Bronchial epithelial cell (primary cell): ENCODE measurements around the gene GLT6D1. TPM values are rescaled to one million over a fixed set of nuclear protein-coding genes. Genes with fewer than 3 reads are reported as not detected.

Source experiments
- DNase-seq: peaks from one replicate; pipeline ENCODE4 v3.0.0-alpha.2; 2010; ENCODE audit warnings: low read depth
- FAIRE-seq: peaks from 2 replicates; lab custom pipeline; 2011; peaks lifted over from hg19 to GRCh38; lab: Jason Lieb, UNC
- H3K27me3 ChIP-seq: 2 replicates; pipeline ENCODE4 v1.5.1; 2011; ENCODE audit warnings: low read length; ENCODE audit not compliant: control insufficient read depth, insufficient read depth
- H3K36me3 ChIP-seq: 2 replicates; pipeline ENCODE4 v1.5.1; 2011; ENCODE audit warnings: low read length; ENCODE audit not compliant: control insufficient read depth, insufficient read depth
- H3K4me3 ChIP-seq: 2 replicates; pipeline ENCODE4 v1.5.1; 2011; ENCODE audit warnings: mild to moderate bottlenecking, low read depth, low read length, control low read depth
- CTCF ChIP-seq: IDR thresholded peaks from 2 replicates; pipeline ENCODE4 v1.5.1; 2011; ENCODE audit warnings: mild to moderate bottlenecking, moderate library complexity, low read length, control low read depth, inconsistent platforms; ENCODE audit not compliant: insufficient read depth, severe bottlenecking
- total RNA-seq: library from RNA; depleted of rRNA; stranded (reverse); fragments of >200 nt; gene quantifications from 2 replicates; pipeline ENCODE4 v1.2.1, GENCODE V29; 2014

Gene GLT6D1
- total RNA-seq, 1 donor from 2014 or later: not detected

DNA sequence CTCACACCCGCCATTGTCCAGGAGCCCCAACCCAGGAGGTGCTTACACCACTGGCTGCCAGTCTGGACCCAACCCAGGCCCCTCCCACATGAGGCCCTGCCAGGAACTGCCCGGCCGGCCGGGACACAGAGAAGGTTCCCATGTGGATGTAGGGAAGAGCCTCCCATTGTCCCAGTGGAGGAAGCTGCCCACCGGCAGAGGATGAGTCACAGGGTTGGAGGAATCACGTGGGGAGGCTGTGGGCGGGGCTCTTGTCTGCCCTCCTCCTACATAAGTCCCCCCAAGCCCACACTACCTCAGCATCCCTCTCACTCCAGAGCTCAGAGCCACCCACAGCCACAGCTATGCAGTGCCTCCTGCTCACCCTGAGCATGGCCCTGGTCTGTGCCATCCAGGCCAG is 51.7 kb downstream of the GLT6D1 start:
- no peak for TF ChIP-seq CTCF
- FAIRE-seq: no peak
- Histone ChIP-seq H3K27me3 (no peaks in the 10 kb centered on the region), H3K36me3 (no peaks in the 10 kb centered on the region), H3K4me3 (no peak overlapping the region)
- DNase-seq: no peak

DNA sequence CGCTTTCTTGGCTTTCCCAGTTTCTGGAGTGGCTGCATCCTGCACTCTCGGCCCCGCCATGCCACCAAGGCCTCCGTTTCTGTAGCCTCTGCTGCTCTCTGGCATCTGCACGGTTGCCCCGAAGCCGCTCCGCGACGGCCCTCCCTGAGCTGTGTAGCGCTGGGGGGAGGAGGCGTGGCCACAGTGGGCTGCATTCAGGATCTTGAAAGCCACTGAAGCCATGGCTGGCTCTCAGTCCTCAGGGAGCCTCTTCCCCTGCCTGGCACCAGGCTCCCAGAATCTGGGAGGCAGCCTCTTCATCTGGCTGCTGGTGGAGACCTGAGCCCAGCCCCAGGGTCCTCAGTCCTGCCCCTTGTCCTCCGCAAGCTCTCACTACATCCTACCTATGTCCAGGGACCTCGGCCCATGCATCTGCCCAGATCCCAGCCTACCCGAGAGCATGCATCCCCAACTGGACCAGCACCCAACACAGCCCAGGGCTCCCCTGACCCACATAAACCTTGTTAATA is 52.7 kb downstream of the GLT6D1 start:
- Histone ChIP-seq H3K36me3 (no peaks in the 10 kb centered on the region), H3K27me3 (no peaks in the 10 kb centered on the region), H3K4me3 (no peak overlapping the region)
- TF ChIP-seq CTCF: no peak
- no peak for DNase-seq
- no peak for FAIRE-seq

DNA sequence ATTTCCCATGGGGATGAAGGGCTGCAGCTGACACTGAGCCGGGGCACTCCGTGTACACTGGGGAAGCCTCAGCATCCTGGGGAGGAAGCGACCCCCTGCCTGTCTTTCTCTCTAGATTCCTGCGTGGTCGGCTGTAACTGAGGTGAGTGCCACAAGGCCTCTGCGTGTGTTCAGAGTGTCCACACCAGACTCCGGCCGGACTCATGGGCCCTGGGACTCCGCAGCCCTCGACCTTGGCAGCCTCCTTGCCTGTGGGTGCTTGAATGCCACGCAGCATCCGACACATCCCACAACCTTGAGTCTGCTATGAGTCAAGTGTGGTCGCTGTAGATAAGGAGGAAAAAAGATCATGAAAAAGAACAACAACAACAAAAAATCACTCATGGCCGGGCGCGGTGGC is 54.4 kb downstream of the GLT6D1 start:
- FAIRE-seq (no peak), DNase-seq (no peak)
- H3K27me3 ChIP-seq: no peaks in the 10 kb centered on the region
- no peak overlapping the region for H3K4me3 ChIP-seq
- no peak for TF ChIP-seq CTCF
- no peaks in the 10 kb centered on the region for H3K36me3 ChIP-seq

GRCh38 chr9:135584371-135584770 is 55.0 kb downstream of the GLT6D1 start:
- Histone ChIP-seq H3K4me3 (no peak overlapping the region), H3K36me3 (no peaks in the 10 kb centered on the region), H3K27me3 (no peaks in the 10 kb centered on the region)
- TF ChIP-seq CTCF: no peak
- DNase-seq: no peak
- FAIRE-seq: no peak

- no peak for TF ChIP-seq CTCF
- Histone ChIP-seq H3K27me3 (no peaks in the 10 kb centered on the region), H3K36me3 (no peaks in the 10 kb centered on the region), H3K4me3 (no peak overlapping the region)
- DNase-seq (no peak), FAIRE-seq (no peak)
Observed at GRCh38 chr9:135583688-135584011, 55.7 kb downstream of the GLT6D1 start.

GRCh38 chr9:135582966-135583687 is 56.2 kb downstream of the GLT6D1 start:
- no peaks in the 10 kb centered on the region for H3K36me3 ChIP-seq
- H3K4me3 ChIP-seq: no peak overlapping the region
- FAIRE-seq (no peak), DNase-seq (no peak)
- no peak for TF ChIP-seq CTCF
- H3K27me3 ChIP-seq: no peaks in the 10 kb centered on the region
